ENCODE results near the gene TRIB2.

DNA sequence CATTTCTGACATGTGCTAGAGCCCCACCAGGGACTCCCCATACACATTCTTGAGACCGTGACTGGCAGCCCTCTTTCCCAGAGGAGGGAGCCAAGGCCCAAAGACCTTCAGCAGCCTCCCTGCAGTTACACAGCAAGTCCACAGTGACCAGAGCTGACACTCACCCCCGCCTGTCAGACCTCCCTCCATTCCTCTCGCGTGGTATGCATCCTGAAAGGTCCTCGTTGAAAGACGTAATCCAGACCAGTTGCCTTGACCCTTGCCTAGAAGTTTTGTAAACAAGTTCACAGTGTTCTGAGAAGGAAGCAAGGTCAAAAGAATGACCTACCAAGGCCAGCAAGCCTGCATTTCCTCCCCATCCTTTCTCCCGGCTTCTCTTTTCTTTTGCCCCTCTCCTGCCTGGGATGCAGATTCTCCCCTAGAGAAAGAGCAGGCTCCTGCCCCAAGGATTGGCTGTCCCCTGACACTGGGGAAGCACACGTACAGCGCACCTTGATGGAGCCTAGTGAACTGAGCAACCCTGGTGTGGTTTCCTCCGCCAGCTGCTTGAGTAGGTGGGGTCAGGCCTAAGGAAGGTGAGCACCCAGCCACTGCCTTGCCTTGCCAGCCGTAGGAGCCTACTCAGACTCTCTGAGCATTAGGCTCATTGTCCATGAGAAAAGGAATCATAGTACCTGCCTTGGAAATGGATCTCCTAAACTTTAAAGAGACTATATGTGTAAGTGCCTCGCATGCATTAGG, 18.3 kb downstream of the TRIB2 start:
- TF ChIP-seq CTCF (IDR thresholded peaks at IDR 0.05) (no peak), POLR2A (IDR thresholded peaks at IDR 0.05) (no peak)

All from uterus (tissue), 2 donors.